RWPE2 (cell line): ENCODE measurements around the gene SPARCL1.

Source experiments
- ATAC-seq: fragments of 200-7000 bp; cut with Tn5 transposase; 3 replicates; pipeline ENCODE4 v1.9.1; 2021; ENCODE audit warnings: low read depth
- DNase-seq: peaks from one replicate; pipeline ENCODE4 v3.0.0-alpha.2; 2020; ENCODE audit warnings: low spot score
- H3K27ac ChIP-seq: fragments of 450-650 bp; 2 replicates; pipeline ENCODE4 v1.5.1; 2017; ENCODE audit warnings: mild to moderate bottlenecking; ENCODE audit not compliant: poor library complexity, severe bottlenecking
- H3K27me3 ChIP-seq: fragments of 250-450 bp; sonication (Bioruptor Pico); 2 replicates; pipeline ENCODE4 v1.5.1; 2021; ENCODE audit warnings: mild to moderate bottlenecking, moderate library complexity; ENCODE audit not compliant: insufficient read depth, poor library complexity, severe bottlenecking
- H3K36me3 ChIP-seq: fragments of 250-450 bp; sonication (Bioruptor Pico); 2 replicates; pipeline ENCODE4 v1.5.1; 2020; ENCODE audit warnings: low read depth, mild to moderate bottlenecking, moderate library complexity
- H3K4me1 ChIP-seq: fragments of 250-450 bp; sonication (Bioruptor Pico); 2 replicates; pipeline ENCODE4 v1.5.1; 2021; ENCODE audit warnings: mild to moderate bottlenecking, moderate library complexity; ENCODE audit not compliant: insufficient read depth, poor library complexity, severe bottlenecking
- H3K4me3 ChIP-seq: fragments of 250-450 bp; sonication (Bioruptor Pico); 2 replicates; pipeline ENCODE4 v1.5.1; 2021; ENCODE audit warnings: mild to moderate bottlenecking, moderate library complexity; ENCODE audit not compliant: severe bottlenecking
- H3K9me3 ChIP-seq: fragments of 250-450 bp; sonication (Bioruptor Pico); 2 replicates; pipeline ENCODE4 v1.5.1; 2021; ENCODE audit warnings: mild to moderate bottlenecking, moderate library complexity; ENCODE audit not compliant: severe bottlenecking
- TF ChIP-seq, protein P1 (sequence below): fragments of 450-650 bp; IDR thresholded peaks from one replicate; pipeline ENCODE4 v1.5.1; 2017; ENCODE audit warnings: mild to moderate bottlenecking, moderate library complexity; ENCODE audit not compliant: poor library complexity, severe bottlenecking

The SPARCL1 gene

DNA sequence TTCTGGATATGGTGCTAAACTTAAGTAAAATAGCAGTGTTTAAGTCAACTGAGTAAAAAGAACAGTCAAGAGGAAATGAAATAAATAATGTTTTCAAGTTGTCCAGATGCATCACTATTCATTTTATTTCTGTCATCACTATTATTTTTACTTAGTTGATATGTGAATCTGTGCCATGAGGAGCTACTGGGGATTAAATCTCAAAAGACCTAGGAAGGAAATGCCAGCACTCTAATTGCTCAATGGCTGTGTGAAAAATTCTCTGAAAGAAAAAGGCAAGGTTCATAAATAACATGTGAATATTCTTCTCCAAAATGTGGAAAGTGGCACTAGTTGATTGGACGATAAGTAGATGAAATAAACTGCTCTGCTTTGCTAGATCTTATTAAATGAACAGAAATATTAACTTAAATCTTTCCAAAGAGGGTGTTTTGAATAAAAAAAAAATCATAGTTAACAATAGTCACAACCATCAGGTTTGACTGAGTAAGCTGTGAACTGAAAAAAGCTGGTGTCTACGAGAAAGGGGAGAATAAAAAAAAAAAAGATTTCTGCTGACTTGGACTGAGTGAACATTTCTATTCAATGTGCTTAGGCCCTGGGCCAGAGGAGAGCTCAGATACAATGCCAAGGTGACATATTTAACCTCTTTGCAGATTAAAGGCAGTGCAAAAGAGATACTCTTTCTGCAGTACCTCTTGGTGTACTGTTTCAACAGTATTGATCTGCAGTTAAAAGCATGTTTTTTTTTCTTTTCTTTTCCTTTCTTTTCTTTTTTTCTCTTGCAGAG lies 1.6 kb downstream of the SPARCL1 start:
- Histone ChIP-seq H3K9me3 (no peaks in the 10 kb centered on the region), H3K27ac (no peak overlapping the region), H3K4me3 (no peak overlapping the region), H3K27me3 (no peaks in the 10 kb centered on the region), H3K4me1 (peaks cover 10% of the 10 kb centered on the region), H3K36me3 (no peaks in the 10 kb centered on the region)
- TF ChIP-seq, protein P1, sequence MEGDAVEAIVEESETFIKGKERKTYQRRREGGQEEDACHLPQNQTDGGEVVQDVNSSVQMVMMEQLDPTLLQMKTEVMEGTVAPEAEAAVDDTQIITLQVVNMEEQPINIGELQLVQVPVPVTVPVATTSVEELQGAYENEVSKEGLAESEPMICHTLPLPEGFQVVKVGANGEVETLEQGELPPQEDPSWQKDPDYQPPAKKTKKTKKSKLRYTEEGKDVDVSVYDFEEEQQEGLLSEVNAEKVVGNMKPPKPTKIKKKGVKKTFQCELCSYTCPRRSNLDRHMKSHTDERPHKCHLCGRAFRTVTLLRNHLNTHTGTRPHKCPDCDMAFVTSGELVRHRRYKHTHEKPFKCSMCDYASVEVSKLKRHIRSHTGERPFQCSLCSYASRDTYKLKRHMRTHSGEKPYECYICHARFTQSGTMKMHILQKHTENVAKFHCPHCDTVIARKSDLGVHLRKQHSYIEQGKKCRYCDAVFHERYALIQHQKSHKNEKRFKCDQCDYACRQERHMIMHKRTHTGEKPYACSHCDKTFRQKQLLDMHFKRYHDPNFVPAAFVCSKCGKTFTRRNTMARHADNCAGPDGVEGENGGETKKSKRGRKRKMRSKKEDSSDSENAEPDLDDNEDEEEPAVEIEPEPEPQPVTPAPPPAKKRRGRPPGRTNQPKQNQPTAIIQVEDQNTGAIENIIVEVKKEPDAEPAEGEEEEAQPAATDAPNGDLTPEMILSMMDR, result no peak
- DNase-seq (no peak), ATAC-seq (no peak)

DNA sequence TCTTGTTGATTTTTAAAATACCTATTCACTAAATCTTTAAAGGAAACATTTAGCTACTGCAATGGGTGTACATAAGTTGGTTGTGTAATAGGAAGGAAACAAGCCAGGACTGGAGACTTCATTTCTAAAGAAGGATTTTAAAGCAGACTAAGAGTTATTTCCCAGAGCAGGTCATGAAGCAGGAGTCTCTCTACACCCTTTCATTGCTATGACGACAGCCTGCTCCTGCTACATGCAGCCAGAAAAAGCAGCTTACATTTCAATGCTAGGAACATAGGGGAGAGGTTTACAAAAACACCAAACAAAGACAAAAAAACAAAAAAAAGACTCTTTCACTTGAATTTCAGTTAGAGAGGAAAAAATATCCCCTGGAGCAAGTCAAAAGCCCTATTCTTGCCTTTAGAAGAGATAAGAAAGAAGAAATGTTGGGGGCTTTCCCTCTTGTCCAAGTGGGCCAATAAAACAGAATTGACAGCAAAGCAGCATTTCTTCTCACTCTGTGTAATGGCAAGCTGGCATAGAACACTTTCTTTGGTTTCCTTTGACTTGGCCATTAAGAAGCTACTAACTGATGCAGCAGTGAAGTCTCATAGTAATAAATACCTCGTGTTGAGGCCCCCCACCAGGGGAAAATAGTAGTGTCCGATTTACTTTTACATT lies 3.4 kb downstream of the SPARCL1 start:
- DNase-seq (no peak), ATAC-seq (no peak)
- Histone ChIP-seq H3K4me1 (peaks cover 15% of the 10 kb centered on the region), H3K27ac (no peak overlapping the region), H3K4me3 (no peak overlapping the region), H3K9me3 (no peaks in the 10 kb centered on the region), H3K27me3 (no peaks in the 10 kb centered on the region), H3K36me3 (no peaks in the 10 kb centered on the region)
- TF ChIP-seq, protein P1, result no peak

DNA sequence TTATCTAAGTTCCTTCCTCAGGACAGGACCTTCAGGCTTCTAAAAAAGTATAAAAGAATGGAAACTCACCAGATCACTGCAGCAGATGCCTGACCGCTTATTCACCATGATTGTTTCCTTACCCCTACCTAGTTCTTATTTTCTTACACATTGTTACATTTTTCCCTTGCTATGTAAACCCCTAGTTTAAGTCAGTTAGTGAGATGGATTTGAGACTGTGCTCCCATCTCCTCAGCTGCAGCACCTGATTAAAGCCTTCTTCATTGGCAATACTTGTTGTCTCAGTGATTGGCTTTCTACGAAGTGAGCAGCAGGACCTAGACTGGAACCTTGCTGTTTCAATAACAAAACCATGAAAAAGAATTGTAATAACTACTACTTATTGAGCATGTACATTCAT lies 4.7 kb downstream of the SPARCL1 start:
- no peak overlapping the region for H3K27ac ChIP-seq
- no peaks in the 10 kb centered on the region for H3K27me3 ChIP-seq
- DNase-seq (no peak), ATAC-seq (no peak)
- no peaks in the 10 kb centered on the region for H3K9me3 ChIP-seq
- H3K4me3 ChIP-seq, result no peak overlapping the region
- TF ChIP-seq, protein P1, result no peak
- H3K4me1 ChIP-seq, result peaks cover 10% of the 10 kb centered on the region
- no peaks in the 10 kb centered on the region for H3K36me3 ChIP-seq

DNA sequence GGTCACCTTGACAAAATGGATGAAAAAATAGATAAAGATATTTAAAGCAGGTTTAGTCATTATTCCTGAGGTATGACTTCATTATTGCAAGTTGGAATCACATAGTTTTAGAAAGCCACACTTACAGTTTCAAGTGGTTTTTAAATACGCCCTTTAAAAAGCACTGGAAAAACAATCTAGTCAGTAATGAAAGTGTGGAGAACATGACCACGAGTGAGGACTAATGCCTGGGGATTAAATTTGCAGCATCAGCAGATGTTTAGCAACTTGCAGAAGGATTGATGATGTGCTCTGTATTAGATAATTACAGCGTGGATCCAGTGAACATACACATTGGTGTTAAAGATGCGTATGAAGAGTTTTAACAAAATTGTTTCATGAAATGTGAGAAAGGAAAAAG lies 5.9 kb downstream of the SPARCL1 start:
- no peaks in the 10 kb centered on the region for H3K36me3 ChIP-seq
- no peaks in the 10 kb centered on the region for H3K9me3 ChIP-seq
- ATAC-seq (no peak), DNase-seq (no peak)
- H3K4me3 ChIP-seq, result no peak overlapping the region
- peaks cover 10% of the 10 kb centered on the region for H3K4me1 ChIP-seq
- no peaks in the 10 kb centered on the region for H3K27me3 ChIP-seq
- TF ChIP-seq, protein P1, result no peak
- no peak overlapping the region for H3K27ac ChIP-seq
